Left forelimb (tissue), 1 donor: ENCODE data around the gene GBA2.

ENCODE experiments used
- DNase-seq: peaks from one replicate; pipeline ENCODE4 v3.0.0-alpha.2; 2018; ENCODE audit warnings: low spot score

Gene GBA2

DNA sequence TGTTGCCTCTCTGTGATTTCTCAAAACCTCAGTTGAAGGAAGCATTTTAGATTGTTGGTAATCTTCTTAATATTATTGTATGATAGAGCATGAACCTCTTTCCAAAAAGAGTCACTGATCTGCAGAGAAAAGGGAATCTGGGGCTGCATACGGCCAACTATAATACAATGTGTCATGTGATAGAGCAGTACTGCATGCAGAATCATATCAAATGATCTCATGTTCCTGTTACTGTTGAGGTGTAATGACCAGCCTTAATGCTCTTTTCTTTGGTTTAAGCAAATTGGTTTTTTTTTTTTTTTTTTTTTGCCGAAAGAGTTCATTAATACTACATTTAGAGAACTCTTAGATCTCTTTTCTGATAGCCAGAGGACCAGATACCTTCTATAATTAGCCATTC, 18.0 kb upstream of the GBA2 start:
- no peak for DNase-seq

- DNase-seq = no peak
Measured at GRCh38 chr9:35763803-35764202, 14.8 kb upstream of the GBA2 start.

- DNase-seq = no peak
Measured at GRCh38 chr9:35763181-35763580, 14.2 kb upstream of the GBA2 start.

GRCh38 chr9:35760651-35761050, 11.6 kb upstream of the GBA2 start:
- DNase-seq = no peak

GRCh38 chr9:35759795-35760194, 10.8 kb upstream of the GBA2 start:
- no peak for DNase-seq

DNA sequence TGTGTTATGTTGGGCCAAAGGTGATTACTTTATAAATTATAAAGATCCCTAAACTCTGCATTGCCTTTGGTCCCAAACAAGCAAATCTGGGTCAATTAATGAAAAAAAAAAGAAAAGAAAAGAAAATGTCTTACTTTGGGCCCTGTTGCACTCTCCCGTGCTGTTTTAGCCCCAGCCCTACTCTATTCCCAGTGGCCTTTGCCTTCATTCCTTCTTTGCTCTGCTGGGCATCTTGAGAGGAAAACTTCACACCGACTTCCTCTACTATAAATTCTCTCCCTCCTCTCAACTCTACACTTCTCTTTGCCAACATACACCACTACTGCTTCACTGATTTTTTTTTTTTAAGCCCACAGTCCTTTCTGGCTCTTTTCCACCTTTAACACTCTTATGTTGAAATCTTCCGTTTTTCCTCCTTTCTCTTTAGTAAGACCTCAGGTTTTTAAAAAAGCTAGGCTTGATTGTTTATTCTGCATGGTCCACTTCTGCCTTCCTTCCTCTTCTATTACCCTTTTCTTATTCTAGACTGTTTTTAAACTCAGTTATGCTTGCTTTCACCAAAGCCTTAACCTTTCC, 9.5 kb upstream of the GBA2 start:
- DNase-seq = no peak

DNA sequence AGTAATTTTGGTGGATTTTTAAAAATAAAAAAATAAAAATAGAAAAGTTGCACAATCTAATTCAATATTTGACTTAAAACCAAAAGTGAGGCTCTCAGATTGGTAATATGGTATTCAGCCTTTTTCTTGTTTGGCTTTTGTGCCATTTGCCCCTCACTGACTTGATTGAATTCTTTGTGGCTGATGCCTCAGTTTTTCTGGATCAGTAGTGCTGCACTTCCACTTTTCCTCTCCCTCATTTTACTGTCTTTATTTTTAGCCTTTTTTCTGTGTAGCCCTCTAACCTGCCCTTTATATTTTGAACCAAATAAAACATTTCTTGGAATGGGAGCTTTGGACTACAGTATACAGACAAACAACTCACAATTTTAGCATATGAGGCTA, 8.9 kb upstream of the GBA2 start:
- no peak for DNase-seq

- DNase-seq = no peak
Measured at GRCh38 chr9:35757226-35757891, 8.3 kb upstream of the GBA2 start.

GRCh38 chr9:35756275-35757225, 7.5 kb upstream of the GBA2 start:
- DNase-seq = peak; percentile 84

- DNase-seq = no peak
Measured at GRCh38 chr9:35755071-35755470, 6.0 kb upstream of the GBA2 start.

- DNase-seq = no peak
Measured at GRCh38 chr9:35754264-35754663, 5.2 kb upstream of the GBA2 start, which contains the start of gene MSMP. Gene MSMP (minus strand): TSS chr9:35754276. CDS start chr9:35754129, 147 bp downstream.

DNA sequence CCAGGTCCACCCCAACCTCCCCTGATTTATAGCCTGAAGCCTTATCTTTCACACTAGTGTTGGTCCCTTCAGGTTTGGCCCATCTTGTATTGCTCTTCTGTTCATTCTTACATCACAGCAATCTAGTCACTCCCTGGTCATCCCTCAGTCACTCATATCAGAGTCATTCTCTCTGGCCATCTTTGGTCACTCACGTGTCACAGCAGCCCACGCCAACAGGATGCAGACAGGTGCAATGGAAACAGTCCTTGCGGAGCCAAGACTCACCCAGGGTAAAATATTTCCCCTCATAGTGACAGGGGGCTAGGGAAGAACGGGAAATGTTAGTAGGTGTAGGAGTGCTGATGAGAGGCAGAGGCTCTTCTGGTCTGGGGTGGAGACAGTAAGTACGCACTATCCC, 4.4 kb upstream of the GBA2 start:
- no peak for DNase-seq

- no peak for DNase-seq
Measured at GRCh38 chr9:35750256-35750531, 1.2 kb upstream of the GBA2 start.

DNA sequence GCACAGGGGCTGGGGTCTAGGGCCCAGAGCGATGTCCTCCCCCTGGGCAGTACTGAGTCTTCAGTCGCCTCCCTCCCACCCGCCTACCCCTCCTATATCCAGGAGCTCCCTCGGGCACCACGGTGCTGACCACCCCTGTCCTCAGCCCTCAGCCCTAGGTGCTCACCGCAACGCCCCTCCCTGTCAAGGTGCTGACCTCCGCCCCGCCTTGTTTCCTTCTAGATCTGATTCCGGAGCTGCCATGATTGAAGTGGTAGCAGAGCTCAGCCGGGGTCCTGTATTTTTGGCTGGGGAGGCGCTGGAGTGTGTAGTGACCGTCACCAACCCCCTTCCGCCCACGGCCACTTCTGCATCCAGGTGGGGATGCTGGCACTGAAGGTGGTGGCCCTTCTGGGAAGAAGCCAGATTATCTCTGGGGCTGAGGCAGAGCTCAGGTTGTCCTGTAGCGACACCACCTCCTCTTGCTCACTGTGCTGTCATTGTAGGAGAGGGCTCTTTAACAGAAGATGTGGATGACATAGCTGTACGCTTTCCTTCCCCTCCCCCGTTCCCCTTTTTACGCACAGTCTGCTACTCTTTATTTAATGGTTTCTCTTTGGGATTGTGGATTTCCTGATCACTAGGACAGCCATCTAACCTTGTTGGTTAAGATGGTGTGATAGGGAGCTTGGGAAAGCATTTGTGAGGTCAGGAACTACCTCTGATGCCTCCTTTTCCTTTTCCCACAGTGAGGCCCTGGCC, 657 bp upstream of the GBA2 start:
- no peak for DNase-seq

DNA sequence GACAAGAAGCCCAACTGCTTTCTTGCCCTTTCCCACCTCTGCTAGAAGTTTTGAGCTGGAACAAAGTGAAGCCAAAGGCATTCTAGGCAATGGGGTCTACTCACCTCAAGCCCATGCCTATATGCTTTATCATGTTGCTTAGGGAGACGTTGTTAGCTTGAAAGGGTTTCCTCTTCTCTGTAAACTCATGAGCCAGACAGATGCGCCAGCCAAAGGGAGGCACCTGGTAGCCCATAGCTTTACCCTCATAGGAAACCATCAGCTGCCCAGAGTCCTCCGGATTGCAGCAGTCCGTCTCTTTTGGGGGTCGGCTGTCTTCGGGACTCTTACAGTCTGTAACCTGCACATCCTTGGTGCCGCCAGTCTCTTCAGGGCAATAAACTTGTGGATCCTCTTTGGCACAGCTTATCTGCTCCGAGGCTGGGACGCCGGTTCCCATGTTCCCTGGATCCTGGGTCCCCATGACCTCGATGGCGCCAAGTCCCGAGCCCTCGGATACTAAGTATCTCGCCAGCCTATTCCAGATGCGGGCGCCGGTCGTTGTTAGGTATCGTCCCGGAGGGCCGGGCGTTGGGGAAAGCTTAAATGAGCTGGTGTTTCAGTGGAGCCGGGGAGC, 678 bp downstream of the GBA2 start:
- no peak for DNase-seq

DNA sequence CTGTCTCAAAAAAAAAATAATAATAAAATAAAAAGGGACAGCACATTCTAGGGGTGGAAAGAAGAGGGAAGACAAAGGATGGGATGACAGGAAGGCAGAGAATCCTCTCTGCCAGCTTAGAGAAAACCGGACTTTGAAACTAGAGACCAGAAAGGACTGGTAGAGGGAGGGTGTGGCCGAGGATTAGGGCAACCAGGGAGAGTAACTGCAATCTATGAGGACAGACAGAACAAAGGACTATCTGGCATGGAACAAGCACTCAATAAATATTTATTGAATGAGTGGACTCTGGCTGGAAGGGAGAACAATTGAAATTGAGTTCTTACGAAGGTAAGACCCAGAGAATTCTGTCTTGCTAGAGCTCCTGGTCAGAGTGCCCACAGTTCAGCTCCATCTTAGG, 2.4 kb downstream of the GBA2 start:
- DNase-seq = no peak

DNA sequence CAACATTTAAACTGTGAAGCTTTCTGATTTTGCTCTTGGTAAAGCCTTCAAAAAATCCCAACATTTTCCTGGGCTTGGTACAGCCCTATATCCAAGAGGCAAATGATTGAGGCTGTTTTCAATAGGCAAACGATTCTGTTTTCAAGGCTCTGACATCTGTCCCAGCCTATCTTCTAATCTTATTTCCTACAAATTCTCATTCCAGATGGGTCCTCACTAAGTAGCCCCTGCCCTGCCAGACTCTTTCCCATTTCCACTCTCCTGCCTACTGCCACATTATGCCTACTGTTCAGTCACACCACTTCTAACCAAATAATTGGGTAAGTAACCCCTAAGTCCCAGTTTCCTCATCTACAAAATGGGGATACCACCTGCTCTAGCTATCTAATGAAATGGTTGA, 3.5 kb downstream of the GBA2 start:
- DNase-seq = no peak

GRCh38 chr9:35743880-35744518, 5.0 kb downstream of the GBA2 start:
- DNase-seq = no peak

DNA sequence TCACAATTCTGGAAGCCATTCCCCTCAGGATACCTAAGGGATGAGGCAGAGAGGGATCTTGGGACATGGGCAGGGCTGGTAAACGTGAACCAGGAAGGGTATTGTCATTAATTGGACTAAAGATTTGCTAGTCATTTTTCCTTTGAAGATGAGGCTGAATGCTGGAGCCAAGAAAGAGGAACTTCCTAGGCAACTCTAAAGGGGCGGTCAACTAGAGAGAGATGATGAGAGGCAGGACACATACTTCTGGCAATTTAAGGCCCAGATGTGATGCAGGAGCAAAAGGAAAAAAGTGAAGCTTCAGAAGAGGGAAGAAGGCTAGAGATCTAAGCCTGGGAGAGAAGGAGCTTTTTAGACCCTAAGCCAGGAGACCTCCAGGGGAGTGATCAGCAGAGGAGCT, 5.6 kb downstream of the GBA2 start:
- DNase-seq = no peak

- DNase-seq = no peak
Measured at GRCh38 chr9:35741740-35742139, 7.3 kb downstream of the GBA2 start.

DNA sequence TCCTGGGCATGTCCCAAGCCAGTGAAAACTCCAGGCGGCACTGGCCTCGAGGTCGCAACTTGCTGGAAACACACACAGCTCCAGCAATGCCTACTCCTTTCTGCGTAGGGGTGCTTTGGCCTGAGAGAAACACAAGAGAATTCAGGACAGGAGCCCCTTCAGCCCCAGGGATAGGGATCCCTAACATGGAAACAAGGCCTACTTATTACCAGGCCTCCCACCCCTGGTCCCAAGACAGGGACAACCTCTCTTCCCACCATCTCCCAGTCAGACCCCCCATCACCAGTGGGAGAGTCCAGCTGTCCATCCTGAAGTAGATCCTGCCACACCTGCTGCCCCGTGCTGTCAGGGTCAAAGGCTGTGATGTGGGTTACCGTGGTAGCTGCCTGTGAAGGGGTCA, 8.8 kb downstream of the GBA2 start:
- no peak for DNase-seq

GRCh38 chr9:35738924-35739323, 10.1 kb downstream of the GBA2 start:
- no peak for DNase-seq
